HL-60 (cell line): Measurements from ENCODE around the gene RASSF8.
"Not testable (repeated sequence)": the region's sequence is repeated elsewhere in the genome, so short reads cannot be mapped to it uniquely, and the experiment has no call there.

Experiments used
- DNase-seq, 2 experiments: peaks; one replicate each; pipeline ENCODE4 v3.0.0-alpha.2; 2010 to 2020; ENCODE audit warnings: low read depth in 1 of 2, low spot score in 1 of 2
- H3K27ac ChIP-seq: fragments of 250-450 bp; sonication (Bioruptor Pico); replicated peaks from 2 replicates; pipeline ENCODE4 v1.5.1; 2020; ENCODE audit warnings: mild to moderate bottlenecking, moderate library complexity
- H3K27me3 ChIP-seq: fragments of 250-450 bp; sonication (Bioruptor Pico); 2 replicates; pipeline ENCODE4 v1.5.1; 2021; ENCODE audit warnings: mild to moderate bottlenecking, moderate library complexity; ENCODE audit not compliant: insufficient read depth, poor library complexity, severe bottlenecking
- H3K4me3 ChIP-seq: replicated peaks from 2 replicates; pipeline ENCODE4 v1.5.1; 2011; ENCODE audit warnings: mild to moderate bottlenecking, control low read depth, low read length; ENCODE audit not compliant: insufficient read depth
- GABPA ChIP-seq: IDR thresholded peaks from 2 replicates; pipeline ENCODE4 v1.6.1; 2012; ENCODE audit warnings: low read depth
- POLR2AphosphoS5 ChIP-seq: IDR thresholded peaks from 2 replicates; pipeline ENCODE4 v1.6.1; 2012; ENCODE audit warnings: low read depth
- SPI1 ChIP-seq: IDR thresholded peaks from 2 replicates; pipeline ENCODE4 v1.6.1; 2012; ENCODE audit warnings: low read depth, mild to moderate bottlenecking, borderline replicate concordance
- TF ChIP-seq, protein P1 (sequence below): IDR thresholded peaks from 2 replicates; pipeline ENCODE4 v1.6.1; 2012; ENCODE audit warnings: low read depth; ENCODE audit not compliant: insufficient replicate concordance
- TF ChIP-seq, protein P2 (sequence below): IDR thresholded peaks from one replicate; pipeline ENCODE4 v1.5.1; 2011; ENCODE audit warnings: low read length, control low read depth, inconsistent platforms; ENCODE audit not compliant: insufficient read depth

The RASSF8 gene

DNA sequence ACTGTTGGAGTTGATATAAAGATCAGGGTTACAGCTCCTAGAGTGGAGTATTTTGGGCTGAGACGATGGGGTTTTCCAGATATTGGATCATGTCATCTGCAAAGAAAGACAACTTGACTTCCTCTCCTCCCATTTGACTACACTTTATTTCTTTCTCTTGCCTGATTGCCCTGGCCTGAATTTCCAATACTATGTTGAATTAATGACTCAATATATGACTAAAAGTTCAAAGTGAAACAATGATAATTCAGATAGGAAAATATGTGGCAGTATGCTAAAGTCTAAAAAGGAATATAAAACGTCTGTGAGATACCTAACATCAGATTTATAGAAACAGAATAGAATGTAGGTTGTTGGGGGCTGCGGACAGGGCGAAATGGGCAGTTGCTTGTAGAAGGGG is 94.2 kb downstream of the RASSF8 start:
- no peak overlapping the region for H3K4me3 ChIP-seq
- H3K27me3 ChIP-seq, result no peaks in the 10 kb centered on the region
- H3K27ac ChIP-seq, result no peak overlapping the region
- TF ChIP-seq SPI1 (no peak), POLR2AphosphoS5 (no peak)
- TF ChIP-seq, protein P1, sequence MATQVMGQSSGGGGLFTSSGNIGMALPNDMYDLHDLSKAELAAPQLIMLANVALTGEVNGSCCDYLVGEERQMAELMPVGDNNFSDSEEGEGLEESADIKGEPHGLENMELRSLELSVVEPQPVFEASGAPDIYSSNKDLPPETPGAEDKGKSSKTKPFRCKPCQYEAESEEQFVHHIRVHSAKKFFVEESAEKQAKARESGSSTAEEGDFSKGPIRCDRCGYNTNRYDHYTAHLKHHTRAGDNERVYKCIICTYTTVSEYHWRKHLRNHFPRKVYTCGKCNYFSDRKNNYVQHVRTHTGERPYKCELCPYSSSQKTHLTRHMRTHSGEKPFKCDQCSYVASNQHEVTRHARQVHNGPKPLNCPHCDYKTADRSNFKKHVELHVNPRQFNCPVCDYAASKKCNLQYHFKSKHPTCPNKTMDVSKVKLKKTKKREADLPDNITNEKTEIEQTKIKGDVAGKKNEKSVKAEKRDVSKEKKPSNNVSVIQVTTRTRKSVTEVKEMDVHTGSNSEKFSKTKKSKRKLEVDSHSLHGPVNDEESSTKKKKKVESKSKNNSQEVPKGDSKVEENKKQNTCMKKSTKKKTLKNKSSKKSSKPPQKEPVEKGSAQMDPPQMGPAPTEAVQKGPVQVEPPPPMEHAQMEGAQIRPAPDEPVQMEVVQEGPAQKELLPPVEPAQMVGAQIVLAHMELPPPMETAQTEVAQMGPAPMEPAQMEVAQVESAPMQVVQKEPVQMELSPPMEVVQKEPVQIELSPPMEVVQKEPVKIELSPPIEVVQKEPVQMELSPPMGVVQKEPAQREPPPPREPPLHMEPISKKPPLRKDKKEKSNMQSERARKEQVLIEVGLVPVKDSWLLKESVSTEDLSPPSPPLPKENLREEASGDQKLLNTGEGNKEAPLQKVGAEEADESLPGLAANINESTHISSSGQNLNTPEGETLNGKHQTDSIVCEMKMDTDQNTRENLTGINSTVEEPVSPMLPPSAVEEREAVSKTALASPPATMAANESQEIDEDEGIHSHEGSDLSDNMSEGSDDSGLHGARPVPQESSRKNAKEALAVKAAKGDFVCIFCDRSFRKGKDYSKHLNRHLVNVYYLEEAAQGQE, result no peak
- TF ChIP-seq, protein P2, sequence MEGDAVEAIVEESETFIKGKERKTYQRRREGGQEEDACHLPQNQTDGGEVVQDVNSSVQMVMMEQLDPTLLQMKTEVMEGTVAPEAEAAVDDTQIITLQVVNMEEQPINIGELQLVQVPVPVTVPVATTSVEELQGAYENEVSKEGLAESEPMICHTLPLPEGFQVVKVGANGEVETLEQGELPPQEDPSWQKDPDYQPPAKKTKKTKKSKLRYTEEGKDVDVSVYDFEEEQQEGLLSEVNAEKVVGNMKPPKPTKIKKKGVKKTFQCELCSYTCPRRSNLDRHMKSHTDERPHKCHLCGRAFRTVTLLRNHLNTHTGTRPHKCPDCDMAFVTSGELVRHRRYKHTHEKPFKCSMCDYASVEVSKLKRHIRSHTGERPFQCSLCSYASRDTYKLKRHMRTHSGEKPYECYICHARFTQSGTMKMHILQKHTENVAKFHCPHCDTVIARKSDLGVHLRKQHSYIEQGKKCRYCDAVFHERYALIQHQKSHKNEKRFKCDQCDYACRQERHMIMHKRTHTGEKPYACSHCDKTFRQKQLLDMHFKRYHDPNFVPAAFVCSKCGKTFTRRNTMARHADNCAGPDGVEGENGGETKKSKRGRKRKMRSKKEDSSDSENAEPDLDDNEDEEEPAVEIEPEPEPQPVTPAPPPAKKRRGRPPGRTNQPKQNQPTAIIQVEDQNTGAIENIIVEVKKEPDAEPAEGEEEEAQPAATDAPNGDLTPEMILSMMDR, result no peak
- DNase-seq, result no peak

DNA sequence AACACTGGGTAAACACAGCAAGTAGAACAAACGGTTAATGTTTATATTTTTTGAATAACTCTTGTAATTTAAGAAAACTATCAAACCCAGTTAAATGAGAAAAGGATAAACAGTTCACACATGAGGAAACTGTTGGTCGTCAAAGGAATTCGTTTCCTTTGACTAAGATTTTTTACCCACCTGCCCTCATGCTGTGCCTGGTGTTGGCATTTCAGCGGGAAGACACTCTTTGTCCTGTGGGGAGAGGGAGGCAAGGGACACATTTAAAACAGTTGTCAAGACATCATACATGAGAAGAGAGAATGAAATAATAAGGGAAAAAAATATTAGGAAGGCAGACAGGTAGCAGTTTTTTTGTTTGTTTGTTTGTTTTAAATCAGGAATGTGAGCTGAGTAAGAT is 95.9 kb downstream of the RASSF8 start:
- no peak for TF ChIP-seq SPI1
- DNase-seq, result no peak
- Histone ChIP-seq H3K27me3 (no peaks in the 10 kb centered on the region), H3K27ac (no peak overlapping the region), H3K4me3 (no peak overlapping the region)

DNA sequence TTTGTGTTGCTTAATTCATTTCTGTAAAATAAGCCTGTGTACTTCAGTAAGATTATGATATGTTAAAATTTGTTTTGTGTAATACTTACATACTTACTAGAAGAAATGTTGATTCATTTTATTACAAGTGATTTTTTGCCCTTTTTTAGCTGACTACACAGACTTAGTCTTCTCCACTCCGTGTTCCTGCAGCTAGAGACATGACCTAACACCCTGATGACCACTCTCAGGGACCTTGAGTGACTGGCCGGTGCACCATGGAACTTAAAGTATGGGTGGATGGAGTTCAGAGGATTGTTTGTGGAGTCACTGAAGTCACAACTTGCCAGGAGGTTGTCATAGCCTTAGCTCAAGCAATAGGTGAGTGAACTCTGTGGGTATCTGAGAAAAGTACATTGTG is 96.6 kb downstream of the RASSF8 start:
- Histone ChIP-seq H3K27me3 (no peaks in the 10 kb centered on the region), H3K4me3 (no peak overlapping the region), H3K27ac (no peak overlapping the region)
- TF ChIP-seq, protein P2, result no peak
- TF ChIP-seq GABPA (no peak), POLR2AphosphoS5 (no peak), SPI1 (no peak)
- TF ChIP-seq, protein P1, result no peak
- no peak for DNase-seq

DNA sequence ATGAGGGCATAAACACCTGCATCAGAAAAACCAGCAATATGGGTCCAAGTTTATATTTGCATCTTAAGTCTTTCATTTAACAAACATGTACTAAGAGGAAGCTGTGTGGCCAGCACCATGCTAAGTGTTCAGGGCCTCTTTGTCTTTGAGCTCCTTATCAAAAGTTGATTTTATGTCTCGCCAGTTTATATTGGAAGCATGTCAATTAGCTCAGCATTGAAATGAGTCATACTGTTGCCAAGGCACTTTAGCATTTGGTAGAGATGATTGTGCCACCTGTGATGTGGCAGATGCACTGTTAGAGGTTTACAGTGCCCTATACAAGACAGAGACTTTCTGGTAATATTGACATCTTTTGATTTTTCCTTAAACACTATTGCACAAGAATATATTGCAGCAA is 97.9 kb downstream of the RASSF8 start:
- H3K27ac ChIP-seq, result no peak overlapping the region

DNA sequence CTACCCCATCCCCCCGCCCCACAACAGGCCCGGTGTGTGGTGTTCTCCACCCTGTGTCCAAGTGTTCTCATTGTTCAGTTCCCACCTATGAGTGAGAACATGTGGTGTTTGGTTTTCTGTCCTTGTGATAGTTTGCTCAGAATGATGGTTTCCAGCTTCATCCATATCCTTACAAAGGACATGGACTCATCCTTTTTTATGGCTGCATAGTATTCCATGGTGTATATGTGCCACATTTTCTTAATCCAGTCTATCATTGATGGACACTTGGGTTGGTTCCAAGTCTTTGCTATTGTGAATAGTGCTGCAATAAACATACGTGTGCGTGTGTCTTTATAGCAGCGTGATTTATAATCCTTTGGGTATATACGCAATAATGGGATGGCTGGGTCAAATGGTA is 98.8 kb downstream of the RASSF8 start:
- not testable (repeated sequence) for H3K27me3 ChIP-seq, DNase-seq

More for the DNA sequence above, 97.9 kb downstream of the RASSF8 start:
- no peak overlapping the region for H3K4me3 ChIP-seq
- TF ChIP-seq SPI1, result no peak
- TF ChIP-seq POLR2AphosphoS5, result no peak
- TF ChIP-seq, protein P2, result no peak
- no peak for TF ChIP-seq GABPA
- TF ChIP-seq, protein P1, result no peak
- DNase-seq, result no peak
- no peaks in the 10 kb centered on the region for H3K27me3 ChIP-seq

More for the DNA sequence above, 98.8 kb downstream of the RASSF8 start:
- H3K27ac ChIP-seq, H3K4me3 ChIP-seq: not testable (repeated sequence)
